Stimulated activated naive CD8-positive, alpha-beta T cell treated with anti-CD3 and anti-CD28 coated beads, Interleukin-15, Interleukin-2, amounts not matched to agents 100 ng/mL and 50 ng/mL, for 24 hours (primary cell): ENCODE results near the gene ANKRD23.
"Not testable (repeated sequence)": the region's sequence is repeated elsewhere in the genome, so short reads cannot be mapped to it uniquely, and the experiment has no call there.

ENCODE experiments used
- H3K27ac Mint-ChIP-seq: one replicate; pipeline ENCODE4 v1.8.0; 2021; ENCODE audit warnings: mild to moderate bottlenecking, mixed read lengths
- H3K27me3 Mint-ChIP-seq: one replicate; pipeline ENCODE4 v1.8.0; 2021; ENCODE audit warnings: mixed read lengths
- H3K36me3 Mint-ChIP-seq: one replicate; pipeline ENCODE4 v1.8.0; 2021; ENCODE audit warnings: low read depth, mixed read lengths
- H3K4me1 Mint-ChIP-seq: one replicate; pipeline ENCODE4 v1.8.0; 2021; ENCODE audit warnings: low read depth, mixed read lengths
- H3K4me3 Mint-ChIP-seq: one replicate; pipeline ENCODE4 v1.8.0; 2021; ENCODE audit warnings: mild to moderate bottlenecking, mixed read lengths
- H3K9me3 Mint-ChIP-seq: one replicate; pipeline ENCODE4 v1.8.0; 2021; ENCODE audit warnings: mixed read lengths

Gene ANKRD23

DNA sequence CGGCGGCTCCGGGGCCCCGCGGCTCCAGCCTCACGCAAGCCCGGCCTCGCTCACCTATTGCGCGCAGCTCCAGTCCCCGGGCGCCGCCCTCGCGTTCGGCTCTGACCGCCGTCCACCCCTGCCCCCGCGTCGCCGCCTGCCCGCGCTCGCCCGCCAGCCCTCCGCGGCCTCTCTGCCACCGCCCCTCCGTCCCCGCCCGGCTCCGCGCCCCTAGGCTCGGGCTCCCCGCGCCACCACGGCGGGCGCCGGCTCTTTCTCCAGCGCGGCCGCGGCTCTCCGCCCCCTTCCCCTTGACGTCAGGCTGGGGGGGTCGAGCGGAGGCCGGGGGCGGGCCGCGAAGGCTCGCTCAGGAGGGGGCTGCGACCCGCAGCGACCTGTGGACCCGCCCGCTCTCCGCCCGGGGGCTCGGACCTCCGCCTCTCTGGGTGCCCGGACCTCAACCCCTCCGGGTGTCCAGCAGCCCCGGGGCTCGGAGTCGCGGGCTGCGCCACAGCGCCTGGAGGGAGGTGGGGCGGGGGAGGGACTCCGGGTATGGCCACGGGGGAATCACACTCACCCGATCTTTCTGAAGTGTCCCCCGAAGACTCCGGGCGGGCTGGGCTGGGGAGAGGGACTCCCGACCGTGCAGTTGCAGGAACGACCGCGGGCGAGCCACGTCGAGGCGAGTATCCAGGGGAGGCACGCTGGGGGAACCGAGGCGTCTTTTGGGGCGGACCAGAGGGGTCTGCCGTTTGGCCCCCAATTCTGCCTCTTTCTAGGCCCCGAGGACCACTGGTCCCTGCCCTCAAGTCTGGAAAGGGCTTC is 26.2 kb upstream of the ANKRD23 start, which contains the start of gene SEMA4C:
Gene SEMA4C, minus strand, starts transcription at position 259 of the 804 bp plus-strand sequence. CDS start 2,194 bp downstream, outside the sequence.
- peak within 1 kb of the TSS; percentile 74 for H3K27ac Mint-ChIP-seq
- H3K9me3 Mint-ChIP-seq = no peaks in the 10 kb centered on the region
- H3K27me3 Mint-ChIP-seq = peaks cover 6% of the 10 kb centered on the region
- peaks cover 54% of the 10 kb centered on the region for H3K4me1 Mint-ChIP-seq
- H3K36me3 Mint-ChIP-seq = peaks cover 4% of the 10 kb centered on the region
- peak within 1 kb of the TSS; percentile 73 for H3K4me3 Mint-ChIP-seq

DNA sequence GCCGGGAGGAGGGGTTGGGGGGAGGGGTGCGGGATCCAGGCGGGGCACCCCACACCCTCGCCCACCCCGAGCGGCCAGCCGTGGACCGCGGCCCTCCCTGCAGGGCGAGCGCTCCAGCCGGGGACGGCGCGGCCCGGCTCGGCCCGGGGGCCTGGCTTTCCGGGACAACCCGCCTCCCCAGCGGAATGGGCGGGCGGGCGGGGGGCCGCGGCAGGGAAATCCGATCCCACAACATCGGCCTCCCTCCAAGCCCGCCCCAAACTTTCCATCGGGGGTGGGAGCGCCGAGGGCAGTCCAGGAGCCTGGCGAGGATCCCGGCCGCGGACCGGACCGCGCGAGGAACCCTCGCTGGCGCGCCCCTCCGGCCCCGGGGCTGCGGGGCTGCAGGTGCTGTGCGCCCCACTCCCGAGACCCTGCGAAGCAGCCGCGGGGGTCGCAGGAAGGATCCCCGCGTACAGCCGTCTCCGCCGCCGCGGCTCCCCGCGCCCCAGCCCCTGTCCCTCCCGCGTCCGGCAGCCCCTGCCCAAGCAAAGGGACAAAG is 25.5 kb upstream of the ANKRD23 start:
- peaks cover 51% of the 10 kb centered on the region for H3K4me1 Mint-ChIP-seq
- H3K9me3 Mint-ChIP-seq = no peaks in the 10 kb centered on the region
- no peak overlapping the region for H3K4me3 Mint-ChIP-seq

DNA sequence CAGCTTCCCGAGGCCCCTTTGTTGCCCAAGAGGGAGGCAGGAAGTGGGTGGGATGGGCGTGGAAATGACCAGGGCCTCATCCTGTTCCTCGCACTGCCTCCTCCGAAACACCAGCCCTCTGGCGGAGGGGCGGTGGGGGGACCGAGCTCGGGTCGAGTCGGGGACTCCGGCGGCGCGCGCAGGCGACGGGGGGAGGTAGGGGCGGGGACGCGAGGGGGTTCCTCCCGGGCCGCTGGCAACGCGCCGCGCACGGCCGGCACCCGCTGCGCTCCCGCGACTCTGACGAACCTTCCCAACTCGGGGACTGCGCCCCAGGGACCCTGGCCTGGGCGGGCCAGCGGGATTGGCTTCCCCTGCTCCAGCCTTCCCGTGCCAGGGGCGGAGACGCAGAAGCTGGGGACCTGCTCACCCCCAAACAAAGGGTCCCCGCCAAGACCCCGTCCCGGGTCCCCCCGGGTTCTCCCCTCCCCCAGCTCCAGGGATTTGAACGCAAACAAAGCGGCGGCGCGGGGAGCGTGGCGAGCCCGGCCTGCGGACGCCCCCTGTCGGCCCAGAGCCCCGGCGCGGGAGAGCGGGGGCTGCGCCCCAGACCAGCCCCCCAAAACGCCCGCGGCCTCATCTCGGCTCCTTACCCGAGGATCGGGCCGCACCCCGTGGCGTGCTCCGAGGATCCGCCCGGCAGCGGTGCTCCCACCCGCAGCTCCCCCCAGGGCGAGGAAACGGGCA is 24.9 kb upstream of the ANKRD23 start:
- peaks cover 6% of the 10 kb centered on the region for H3K27me3 Mint-ChIP-seq
- H3K36me3 Mint-ChIP-seq = peaks cover 4% of the 10 kb centered on the region
- H3K27ac Mint-ChIP-seq = peak overlapping the region; percentile 71
- peaks cover 44% of the 10 kb centered on the region for H3K4me1 Mint-ChIP-seq
- peak overlapping the region; percentile 82 for H3K4me3 Mint-ChIP-seq
- H3K9me3 Mint-ChIP-seq = no peaks in the 10 kb centered on the region

More for the DNA sequence above, 25.5 kb upstream of the ANKRD23 start:
- peaks cover 4% of the 10 kb centered on the region for H3K36me3 Mint-ChIP-seq
- H3K27ac Mint-ChIP-seq = no peak overlapping the region
- peaks cover 6% of the 10 kb centered on the region for H3K27me3 Mint-ChIP-seq

DNA sequence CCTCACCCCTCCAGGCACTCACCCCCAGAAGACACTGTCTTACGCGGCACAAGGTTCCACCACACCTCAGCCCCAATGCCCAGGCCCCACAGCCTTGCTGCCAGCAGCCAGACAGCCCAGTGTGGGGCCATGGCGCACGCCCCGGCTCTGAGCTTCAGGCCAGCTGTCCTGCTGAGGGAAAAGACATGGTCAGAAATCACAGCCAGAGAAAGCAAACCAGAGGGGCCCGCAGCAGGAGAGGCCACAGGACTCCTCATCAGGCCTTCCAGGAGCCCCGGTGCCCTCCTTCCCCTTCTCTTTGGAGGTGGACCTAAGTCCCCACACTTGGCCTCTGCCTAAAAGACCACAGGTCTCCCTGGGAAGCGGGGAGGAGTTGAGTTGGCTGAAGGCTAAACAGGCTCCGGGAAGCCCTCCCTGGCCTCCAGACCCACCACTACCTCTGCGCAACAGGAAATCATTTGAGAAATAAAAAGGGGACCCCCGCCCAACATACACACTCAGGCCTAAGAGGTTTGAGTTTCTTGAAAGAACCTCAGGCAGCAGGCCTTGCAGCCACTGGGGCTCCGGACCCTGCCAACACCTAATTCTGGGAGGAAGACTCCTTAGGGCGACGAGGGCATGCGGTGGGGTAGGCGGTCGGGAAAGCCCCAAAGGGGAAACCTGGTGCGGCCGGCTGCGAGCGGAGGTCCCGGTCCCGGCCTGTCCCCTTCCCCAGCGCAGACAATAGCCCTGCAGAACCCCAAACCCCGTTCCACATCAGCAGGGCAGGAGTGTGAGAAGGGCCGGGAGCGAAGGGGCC is 24.1 kb upstream of the ANKRD23 start:
- Mint-ChIP-seq H3K27me3 (peaks cover 6% of the 10 kb centered on the region), H3K27ac (peak overlapping the region; percentile 71), H3K4me3 (peak overlapping the region; percentile 82)

DNA sequence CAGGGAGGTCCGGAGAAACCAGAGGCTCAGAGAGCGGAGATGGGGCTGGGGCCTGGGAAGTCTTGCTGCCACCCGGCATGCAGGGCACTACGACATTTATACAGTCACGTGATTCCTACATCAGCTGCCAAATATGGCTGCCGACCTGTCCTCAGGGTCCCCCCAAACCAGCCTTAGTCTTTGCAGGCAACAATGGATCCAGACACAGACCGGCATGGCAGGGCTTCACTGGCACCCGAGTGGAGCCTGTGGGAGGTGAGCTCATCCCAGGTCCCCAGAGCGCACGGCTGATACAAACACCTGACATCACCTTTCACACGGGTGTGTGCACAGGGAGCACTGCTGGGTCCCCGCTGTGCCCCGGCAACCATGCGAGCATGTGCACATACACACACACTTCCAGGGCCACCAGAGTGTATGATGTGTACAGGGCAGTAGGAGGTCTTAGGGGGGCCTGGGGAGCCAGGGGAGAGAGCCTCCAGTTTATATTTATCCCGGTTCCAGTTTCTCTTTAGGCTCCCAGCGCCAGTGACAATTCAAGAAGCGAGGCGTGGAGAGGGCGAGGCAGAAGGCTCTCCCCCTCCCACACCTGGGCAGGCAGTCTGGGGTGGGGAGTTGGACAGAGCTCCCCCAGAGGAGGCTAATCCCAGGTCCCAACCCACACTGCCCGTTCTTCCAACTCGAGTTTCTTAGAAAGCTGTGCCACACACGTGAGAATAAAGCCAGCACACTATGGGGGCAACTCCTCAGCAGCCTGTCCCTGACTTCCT is 23.4 kb upstream of the ANKRD23 start:
- H3K36me3 Mint-ChIP-seq = peaks cover 9% of the 10 kb centered on the region
- H3K27ac Mint-ChIP-seq = peak overlapping the region; percentile 71
- H3K27me3 Mint-ChIP-seq = peaks cover 6% of the 10 kb centered on the region
- peak overlapping the region; percentile 82 for H3K4me3 Mint-ChIP-seq
- H3K4me1 Mint-ChIP-seq = peaks cover 29% of the 10 kb centered on the region
- H3K9me3 Mint-ChIP-seq = no peaks in the 10 kb centered on the region

More for the DNA sequence above, 24.1 kb upstream of the ANKRD23 start:
- Mint-ChIP-seq H3K9me3 (no peaks in the 10 kb centered on the region), H3K36me3 (peaks cover 8% of the 10 kb centered on the region), H3K4me1 (peaks cover 37% of the 10 kb centered on the region)

GRCh38 chr2:96866586-96866985 is 22.8 kb upstream of the ANKRD23 start:
- Mint-ChIP-seq H3K9me3 (no peaks in the 10 kb centered on the region), H3K27me3 (peaks cover 6% of the 10 kb centered on the region), H3K36me3 (peaks cover 9% of the 10 kb centered on the region), H3K4me3 (no peak overlapping the region), H3K27ac (no peak overlapping the region), H3K4me1 (peaks cover 26% of the 10 kb centered on the region)

GRCh38 chr2:96866149-96866548 is 22.3 kb upstream of the ANKRD23 start:
- peaks cover 6% of the 10 kb centered on the region for H3K27me3 Mint-ChIP-seq
- H3K36me3 Mint-ChIP-seq = peaks cover 9% of the 10 kb centered on the region
- no peak overlapping the region for H3K27ac Mint-ChIP-seq
- peaks cover 23% of the 10 kb centered on the region for H3K4me1 Mint-ChIP-seq
- H3K9me3 Mint-ChIP-seq = no peaks in the 10 kb centered on the region
- no peak overlapping the region for H3K4me3 Mint-ChIP-seq

DNA sequence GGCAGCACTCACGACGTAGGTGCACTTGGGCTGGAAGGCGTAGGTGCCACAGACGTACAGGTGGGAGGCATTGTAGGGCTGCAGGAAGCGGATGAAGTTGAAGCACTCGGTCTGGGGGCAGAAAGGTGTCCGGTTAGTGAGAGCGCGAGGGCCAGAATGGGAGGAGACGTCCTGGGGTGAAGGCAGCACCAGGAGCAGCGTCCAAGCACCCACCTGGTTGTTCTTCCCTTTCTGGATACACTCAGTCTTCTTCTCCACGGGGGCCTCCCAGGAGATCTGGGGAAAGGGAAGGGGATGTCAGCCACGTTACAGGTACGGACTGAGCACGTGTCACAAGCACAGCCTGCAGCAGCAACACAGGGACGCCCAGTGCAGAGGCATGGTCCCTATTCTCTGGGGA is 21.8 kb upstream of the ANKRD23 start:
- Mint-ChIP-seq H3K4me3 (no peak overlapping the region), H3K27me3 (peaks cover 3% of the 10 kb centered on the region), H3K9me3 (no peaks in the 10 kb centered on the region), H3K27ac (no peak overlapping the region), H3K4me1 (peaks cover 19% of the 10 kb centered on the region), H3K36me3 (peaks cover 9% of the 10 kb centered on the region)

DNA sequence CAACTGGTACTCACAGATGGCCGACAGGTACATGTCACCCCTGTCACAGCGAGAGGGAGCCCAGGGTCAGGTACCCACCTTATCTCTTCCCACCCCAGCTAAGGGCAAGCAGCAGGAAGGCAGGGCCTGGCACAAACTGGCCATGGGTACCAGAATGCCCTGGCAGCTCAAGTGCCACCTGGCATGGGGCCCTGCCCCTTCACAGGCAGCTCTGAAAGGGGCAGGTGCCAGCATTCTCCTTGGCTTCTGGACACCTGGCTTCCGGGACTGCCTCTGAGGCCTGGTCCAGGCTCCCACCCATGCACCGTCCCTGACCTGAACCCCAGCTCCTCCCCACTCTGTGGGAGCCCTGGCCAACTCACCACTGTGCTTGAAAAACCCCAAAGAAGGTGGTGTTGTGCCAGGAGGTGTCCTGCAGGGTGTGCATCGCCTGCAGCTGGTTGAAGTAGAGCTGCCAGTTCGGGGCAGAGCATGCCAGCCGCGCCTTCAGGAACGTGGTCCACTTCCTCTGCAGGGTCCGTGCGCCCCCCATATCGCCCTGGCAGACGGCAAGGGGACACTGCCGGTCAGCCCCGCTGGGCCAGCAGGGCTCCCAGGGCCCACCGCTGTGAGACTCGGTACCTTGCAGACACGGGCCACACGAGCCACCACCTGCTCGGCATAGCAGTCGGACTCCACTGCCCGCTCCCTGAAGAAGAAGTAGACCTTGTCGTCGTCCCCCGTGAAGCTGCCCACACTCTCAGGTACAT is 20.7 kb upstream of the ANKRD23 start:
- Mint-ChIP-seq H3K27ac (no peak overlapping the region), H3K9me3 (no peaks in the 10 kb centered on the region), H3K27me3 (no peaks in the 10 kb centered on the region), H3K4me1 (peaks cover 26% of the 10 kb centered on the region), H3K4me3 (no peak overlapping the region), H3K36me3 (peaks cover 13% of the 10 kb centered on the region)

DNA sequence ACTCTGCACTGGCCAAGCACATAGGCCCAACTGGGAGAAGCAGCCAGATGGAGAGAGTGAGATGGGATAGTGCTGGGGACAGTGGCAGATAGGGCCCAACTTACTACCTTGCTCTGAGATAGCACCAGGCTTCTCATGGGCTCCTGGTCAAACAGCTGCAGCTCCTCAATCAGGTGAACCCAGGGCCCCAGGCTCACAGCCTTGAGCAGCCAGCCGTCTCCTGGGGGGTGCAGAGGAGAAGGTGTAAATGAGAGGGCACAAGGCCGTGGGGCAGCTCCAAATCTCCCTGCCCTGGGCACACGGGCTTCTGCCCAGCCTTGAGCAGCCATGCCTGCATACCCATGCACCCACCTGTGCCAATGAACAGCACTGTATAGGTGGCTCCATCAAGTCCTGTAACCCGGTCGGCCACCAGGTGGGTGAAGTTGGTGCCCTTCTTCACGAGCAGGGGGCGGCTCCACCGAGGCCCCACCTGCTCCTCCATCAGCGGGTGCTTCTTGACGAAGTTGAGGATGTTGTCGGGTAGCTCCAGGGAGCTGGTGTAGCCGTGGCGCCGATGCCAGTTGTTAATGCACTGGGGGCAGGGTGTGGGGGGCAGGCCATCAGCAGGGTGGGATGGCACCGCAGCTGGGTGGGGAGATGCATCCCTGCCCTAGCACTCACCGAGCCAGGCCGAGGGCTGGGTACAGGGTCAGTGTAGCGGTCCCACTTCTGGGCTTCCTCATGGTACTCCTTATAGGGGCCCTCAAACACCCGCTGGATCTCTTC is 19.9 kb upstream of the ANKRD23 start:
- Mint-ChIP-seq H3K27me3 (no peaks in the 10 kb centered on the region), H3K4me1 (peaks cover 33% of the 10 kb centered on the region), H3K27ac (no peak overlapping the region), H3K4me3 (no peak overlapping the region), H3K9me3 (no peaks in the 10 kb centered on the region), H3K36me3 (peaks cover 13% of the 10 kb centered on the region)

DNA sequence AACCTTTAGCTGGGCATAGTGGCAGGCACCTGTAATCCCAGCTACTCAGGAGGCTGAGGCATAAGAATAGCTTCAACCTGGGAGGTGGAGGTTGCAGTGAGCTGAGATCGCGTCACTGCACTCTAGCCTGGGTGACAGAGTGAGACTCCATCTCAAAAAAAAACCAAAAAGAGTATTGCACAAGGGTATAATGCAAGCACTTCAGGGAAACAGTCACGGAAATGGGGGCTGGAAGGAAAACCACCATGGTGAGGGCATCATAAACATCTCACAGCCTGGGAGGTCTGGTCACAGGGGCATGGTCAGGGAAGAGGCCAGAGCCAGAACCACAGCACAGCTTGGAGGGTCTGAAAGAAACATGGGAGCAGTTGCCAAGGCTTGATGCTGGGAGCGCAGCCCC is 19.2 kb upstream of the ANKRD23 start:
- not testable (repeated sequence) for H3K4me3 Mint-ChIP-seq, H3K27ac Mint-ChIP-seq, H3K9me3 Mint-ChIP-seq, H3K27me3 Mint-ChIP-seq
- Mint-ChIP-seq H3K4me1 (peaks cover 35% of the 10 kb centered on the region), H3K36me3 (peaks cover 13% of the 10 kb centered on the region)

- no peaks in the 10 kb centered on the region for H3K9me3 Mint-ChIP-seq
- peaks cover 37% of the 10 kb centered on the region for H3K4me1 Mint-ChIP-seq
- H3K36me3 Mint-ChIP-seq = peaks cover 13% of the 10 kb centered on the region
- H3K27ac Mint-ChIP-seq = no peak overlapping the region
- no peaks in the 10 kb centered on the region for H3K27me3 Mint-ChIP-seq
- H3K4me3 Mint-ChIP-seq = no peak overlapping the region
Observed at GRCh38 chr2:96861074-96861473, 17.3 kb upstream of the ANKRD23 start.
